Measurements from ENCODE around the gene TEX48. TPM values are rescaled to one million over a fixed set of nuclear protein-coding genes. Genes with fewer than 3 reads are reported as not detected.
A peak's percentile ranks its signal among the peaks of the same experiment; 100 is the strongest.

The TEX48 gene
- total and polyA plus RNA-seq, 7 experiments from 2014 or later: 0.85 TPM; not detected in 6

- peak overlapping the region; percentile 25 to 78 (median 64) for H3K4me3 Mint-ChIP-seq
- POLR2A ChIA-PET: interaction anchor here (0.7 to 20.3 kb wide), 5 partner anchors 8 to 227 kb away, joined by 3 to 329 read pairs (median 3); partner anchors contain the start of gene ATP6V1G1
- DNase-seq (peak in 1 of 9 donors; percentile 32), ATAC-seq (peak; percentile 74)
- no peaks in the 10 kb centered on the region for H3K9me3 Mint-ChIP-seq
- peaks cover 38 to 72% (median 64%) of the 10 kb centered on the region in 7 donors for H3K4me1 Mint-ChIP-seq
- Histone ChIP-seq H3K4me1 (ENCODE audit: control insufficient read depth in 2 of 2, insufficient read depth in 2 of 2, low read length in 2 of 2) (peaks cover 13 to 27% of the 10 kb centered on the region in 2 donors), H3K36me3 (ENCODE audit: control insufficient read depth in 2 of 3, insufficient read depth in 3 of 3, low read length in 3 of 3) (peaks cover 0 to 24% (median 4%) of the 10 kb centered on the region in 3 experiments), H3K27ac (ENCODE audit: low read depth, low read length) (peak overlapping the region; percentile 58), H3K27me3 (ENCODE audit: control insufficient read depth in 2 of 2, insufficient read depth in 2 of 2, low read length in 2 of 2) (no peaks in the 10 kb centered on the region), H3K9me3 (ENCODE audit: control insufficient read depth in 2 of 3, low read length in 3 of 3) (no peaks in the 10 kb centered on the region), H3K4me3 (ENCODE audit: low read length) (no peak overlapping the region)
- intact Hi-C loops (cut with micrococcal nuclease): no loop called here
- H3K27ac Mint-ChIP-seq: peak overlapping the region; percentile 83 to 95 (median 94)
- CTCF ChIA-PET: interaction anchor here (0.6 to 2.0 kb wide), 2 partner anchors 24 to 30 kb away, joined by 3 to 10 read pairs; partner anchors contain the start of gene ATP6V1G1
- H3K36me3 Mint-ChIP-seq: peaks cover 7 to 41% (median 26%) of the 10 kb centered on the region in 5 donors
- no peaks in the 10 kb centered on the region for H3K27me3 Mint-ChIP-seq
These were observed 65.1 kb downstream of the TEX48 start for GRCh38 chr9:114616684-114617520.

Other genes with a start within 250 kb of the TEX48 start
- 10 to 100 TPM in 2 of 5 experiments, 1 to 10 TPM in 3; 1.1 to 24.0 (median 3.0) TPM for gene WHRN, start 176.7 kb downstream of the TEX48 start, total RNA-seq
- gene WHRN, start 176.7 kb downstream of the TEX48 start, polyA plus RNA-seq: under 1 TPM in 1 of 2 donors, not detected in 1; 0.12 TPM
- gene ATP6V1G1, start 94.4 kb downstream of the TEX48 start, total RNA-seq: 100 to 1,000 TPM in 3 of 5 experiments, 10 to 100 TPM in 2; 86.2 to 136 (median 130) TPM
- gene ATP6V1G1, start 94.4 kb downstream of the TEX48 start, polyA plus RNA-seq: 100 to 1,000 TPM; 256 to 372 TPM
- 10 to 100 TPM; 15.7 to 21.7 (median 19.8) TPM for gene TMEM268, start 70.9 kb downstream of the TEX48 start, total RNA-seq
- gene TMEM268, start 70.9 kb downstream of the TEX48 start, polyA plus RNA-seq: 10 to 100 TPM in 1 of 2 donors, 1 to 10 TPM in 1; 8.0 to 11.6 TPM
- not detected for gene TEX53, start 24.4 kb downstream of the TEX48 start, total RNA-seq
- gene TEX53, start 24.4 kb downstream of the TEX48 start, polyA plus RNA-seq: not detected
- gene TNFSF15, start 123.8 kb upstream of the TEX48 start, total RNA-seq: 1 to 10 TPM in 1 of 5 experiments, under 1 TPM in 1, not detected in 3; 0.44 to 3.8 TPM
- gene TNFSF15, start 123.8 kb upstream of the TEX48 start, polyA plus RNA-seq: not detected
- gene TNFSF8, start 248.4 kb upstream of the TEX48 start, total RNA-seq: 100 to 1,000 TPM in 1 of 5 experiments, 10 to 100 TPM in 4; 19.3 to 129 (median 31.5) TPM
- 10 to 100 TPM; 35.4 to 86.2 TPM for gene TNFSF8, start 248.4 kb upstream of the TEX48 start, polyA plus RNA-seq

Data from naive thymus-derived CD4-positive, alpha-beta T cell (primary cell).